AG10803 (cell line): ENCODE data around the gene CRAT.

Source experiments
- DNase-seq: peaks from one replicate; pipeline ENCODE4 v3.0.0; 2010; ENCODE audit warnings: low read depth
- H3K4me3 ChIP-seq: 2 replicates; pipeline ENCODE4 v1.5.1; 2011; ENCODE audit warnings: mild to moderate bottlenecking, low read length, control low read depth
- CTCF ChIP-seq: conservative IDR thresholded peaks from 2 replicates; pipeline ENCODE4 v1.5.1; 2011; ENCODE audit warnings: mild to moderate bottlenecking, low read length, control low read depth, inconsistent platforms

CRAT gene

GRCh38 chr9:129138144-129138462, 27.5 kb upstream of the CRAT start:
- no peak for TF ChIP-seq CTCF
- peak; percentile 36 for DNase-seq
- no peak overlapping the region for H3K4me3 ChIP-seq

GRCh38 chr9:129137292-129138143, 26.9 kb upstream of the CRAT start:
- H3K4me3 ChIP-seq, result no peak overlapping the region
- DNase-seq, result no peak
- TF ChIP-seq CTCF, result no peak

- H3K4me3 ChIP-seq, result no peak overlapping the region
- TF ChIP-seq CTCF, result no peak
- DNase-seq, result no peak
Measured at GRCh38 chr9:129136446-129137035, 25.9 kb upstream of the CRAT start.

- no peak for DNase-seq
- no peak overlapping the region for H3K4me3 ChIP-seq
- no peak for TF ChIP-seq CTCF
Measured at GRCh38 chr9:129135476-129135875, 24.9 kb upstream of the CRAT start.

- DNase-seq, result no peak
- no peak overlapping the region for H3K4me3 ChIP-seq
- no peak for TF ChIP-seq CTCF
Measured at GRCh38 chr9:129133082-129133481, 22.5 kb upstream of the CRAT start.

GRCh38 chr9:129131300-129132145, 20.9 kb upstream of the CRAT start:
- peak; percentile 99 for TF ChIP-seq CTCF
- no peak overlapping the region for H3K4me3 ChIP-seq
- DNase-seq, result peak; percentile 59
